Stimulated activated CD8-positive, alpha-beta memory T cell treated with anti-CD3 and anti-CD28 coated beads, Interleukin-4, amount 100 ng/mL, for 4 hours (primary cell): ENCODE results near the gene SEPTIN12.

Source experiments
- DNase-seq, 2 donors: peaks; one replicate each; pipeline ENCODE4 v3.0.0-alpha.2; 2020; ENCODE audit warnings: low read depth in 2 of 2, low spot score in 1 of 2

SEPTIN12 gene, protein sequence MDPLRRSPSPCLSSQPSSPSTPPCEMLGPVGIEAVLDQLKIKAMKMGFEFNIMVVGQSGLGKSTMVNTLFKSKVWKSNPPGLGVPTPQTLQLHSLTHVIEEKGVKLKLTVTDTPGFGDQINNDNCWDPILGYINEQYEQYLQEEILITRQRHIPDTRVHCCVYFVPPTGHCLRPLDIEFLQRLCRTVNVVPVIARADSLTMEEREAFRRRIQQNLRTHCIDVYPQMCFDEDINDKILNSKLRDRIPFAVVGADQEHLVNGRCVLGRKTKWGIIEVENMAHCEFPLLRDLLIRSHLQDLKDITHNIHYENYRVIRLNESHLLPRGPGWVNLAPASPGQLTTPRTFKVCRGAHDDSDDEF

DNA sequence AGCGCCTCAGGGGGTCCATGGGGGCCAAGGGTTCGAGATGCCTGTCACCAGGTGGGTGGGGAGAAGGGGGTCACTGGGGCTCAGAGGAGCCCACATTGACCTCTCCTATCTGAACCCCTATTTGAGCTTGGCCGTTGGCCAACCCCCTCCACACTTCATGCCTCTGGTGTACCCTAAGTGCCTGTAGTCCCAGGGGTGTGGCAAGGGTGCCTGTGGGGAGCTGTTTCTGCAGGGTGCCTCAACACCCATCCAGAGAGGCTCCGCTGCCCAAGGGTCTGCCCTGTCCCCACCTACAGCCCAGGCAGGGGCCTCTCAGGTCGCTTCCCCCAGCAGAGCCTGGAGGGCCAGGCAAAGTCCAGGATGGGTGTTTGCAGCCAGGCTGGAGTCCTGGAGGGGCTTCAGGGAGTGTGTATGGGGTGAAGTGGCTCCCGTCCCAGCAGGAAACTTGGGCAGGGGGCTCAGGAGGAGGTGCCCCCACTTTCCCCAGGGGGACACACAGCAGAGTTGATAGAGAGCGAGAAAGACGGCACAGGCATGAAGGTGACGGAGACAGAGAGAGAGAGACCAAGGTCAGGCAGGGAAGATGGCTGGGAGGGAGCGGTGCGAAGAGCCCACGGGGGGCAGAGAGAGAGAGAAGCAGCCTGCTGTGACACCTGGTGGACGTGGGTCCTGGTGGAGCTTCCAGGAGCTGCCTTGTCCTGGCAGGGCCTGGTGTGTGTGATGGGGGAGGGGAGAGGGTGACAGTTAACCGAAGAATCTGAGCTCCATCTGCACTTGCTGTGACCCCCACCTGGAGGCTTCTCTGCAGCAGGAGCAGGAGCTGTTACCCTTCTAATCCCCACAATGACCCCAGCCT is at the start of gene SEPTIN12:
Gene SEPTIN12, minus strand, starts transcription at position 719 of the 856 bp plus-strand sequence. Its CDS starts 700 bp downstream, at position 19.
- no peak for DNase-seq

DNA sequence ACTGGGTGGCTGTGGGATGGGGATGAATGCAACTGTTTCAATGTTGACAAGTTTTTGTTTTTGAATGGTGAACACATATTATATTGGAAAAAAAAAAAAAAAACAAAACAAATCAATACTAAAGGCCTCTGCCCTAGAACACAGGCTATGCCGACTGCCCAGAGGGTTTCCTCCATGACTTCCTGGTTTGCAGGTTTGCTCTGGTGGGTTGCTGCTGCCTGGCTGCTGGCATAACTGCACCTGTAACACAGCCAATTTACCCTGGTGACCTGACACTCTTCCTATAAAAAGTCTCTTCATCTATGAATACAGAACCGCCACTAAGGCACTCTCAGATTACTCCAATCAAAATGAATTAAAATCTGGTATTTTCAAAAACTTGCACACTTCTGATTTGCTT is 48.6 kb upstream of the SEPTIN12 start:
- no peak for DNase-seq

DNA sequence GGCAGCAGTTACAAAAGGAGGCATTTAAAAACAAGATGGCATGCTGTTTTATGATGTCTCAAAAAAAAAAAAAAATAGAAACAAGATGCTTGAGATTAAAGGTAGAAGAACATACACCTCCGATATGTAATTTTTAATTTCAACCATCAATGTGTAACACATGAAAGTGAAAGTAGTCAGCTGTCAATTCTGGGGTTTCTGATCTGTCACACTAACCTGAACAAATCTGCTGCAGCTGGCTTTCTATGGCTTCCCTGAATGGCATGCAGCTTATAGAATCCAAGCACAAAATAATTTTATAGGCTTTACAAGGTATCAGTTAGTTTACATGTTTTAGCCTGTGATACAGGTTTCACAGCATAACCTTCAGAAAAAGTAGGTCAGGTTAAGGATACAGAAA is 45.4 kb upstream of the SEPTIN12 start:
- no peak for DNase-seq

DNA sequence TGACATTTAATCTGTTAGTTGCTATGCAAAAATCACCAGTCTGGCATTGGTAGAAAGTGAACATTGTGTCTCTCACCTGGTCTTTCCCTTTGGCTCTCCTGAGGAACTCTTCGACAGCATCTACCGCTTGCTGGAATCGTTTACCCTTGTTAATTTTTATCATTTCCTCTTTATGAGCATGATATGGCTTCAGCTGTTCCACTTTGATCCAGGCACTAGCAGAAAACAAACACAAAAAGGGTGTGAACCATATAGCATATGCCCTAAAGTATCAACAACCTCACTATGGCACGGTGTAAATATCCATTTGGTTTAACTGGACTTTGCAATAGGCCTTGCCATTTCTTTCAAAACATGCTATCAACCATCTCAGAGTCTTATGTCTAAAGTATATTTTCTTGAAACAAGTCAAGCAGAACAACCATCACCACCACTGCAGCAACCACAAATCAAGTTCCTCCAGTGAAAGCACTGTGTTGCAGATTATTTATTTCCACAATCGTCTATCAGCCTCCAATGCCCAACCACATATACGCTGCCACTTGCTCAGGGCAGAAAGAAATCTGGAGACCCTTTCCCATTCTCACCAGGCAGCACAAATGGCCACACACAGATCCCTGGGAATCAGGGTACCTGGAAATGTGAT is 44.7 kb upstream of the SEPTIN12 start:
- no peak for DNase-seq

DNA sequence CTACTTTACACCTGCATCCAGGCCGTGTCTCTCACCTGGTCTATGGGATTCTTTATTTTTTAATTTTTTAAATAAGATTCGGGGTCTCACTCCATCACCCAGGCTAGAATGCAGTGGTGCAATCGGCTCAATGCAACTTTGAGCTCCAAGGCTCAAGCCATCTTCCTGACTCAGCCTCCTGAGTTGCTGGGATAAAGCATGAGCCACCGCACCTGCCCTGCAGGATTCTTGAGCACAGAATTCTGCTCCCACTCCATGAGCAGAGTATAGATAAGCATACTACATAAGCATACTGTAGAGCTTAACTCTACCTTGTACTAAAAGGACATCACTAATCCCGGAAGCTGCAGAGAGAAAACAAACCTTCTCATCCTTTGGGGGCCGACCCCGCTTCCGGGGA is 43.5 kb upstream of the SEPTIN12 start:
- DNase-seq = no peak

DNA sequence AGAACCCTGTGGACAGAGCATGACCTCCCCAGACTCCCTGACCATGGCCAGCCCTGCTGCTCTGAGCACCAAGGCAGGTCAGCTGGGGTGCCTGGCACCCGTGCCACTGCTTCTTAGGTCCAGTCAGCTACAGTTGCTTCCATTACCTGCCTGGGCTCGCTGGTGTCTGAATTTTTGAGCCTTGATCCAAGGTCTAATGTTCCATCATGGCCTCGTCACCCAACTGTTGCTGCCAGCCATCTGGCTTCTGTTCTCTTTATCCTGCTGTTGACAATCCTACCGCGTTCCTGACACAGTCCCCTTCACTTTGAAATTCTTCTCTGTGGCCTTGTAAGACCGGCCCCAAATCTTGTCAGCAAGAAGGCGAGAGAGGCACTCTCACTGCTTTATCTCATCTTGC is 42.3 kb upstream of the SEPTIN12 start:
- DNase-seq = no peak

DNA sequence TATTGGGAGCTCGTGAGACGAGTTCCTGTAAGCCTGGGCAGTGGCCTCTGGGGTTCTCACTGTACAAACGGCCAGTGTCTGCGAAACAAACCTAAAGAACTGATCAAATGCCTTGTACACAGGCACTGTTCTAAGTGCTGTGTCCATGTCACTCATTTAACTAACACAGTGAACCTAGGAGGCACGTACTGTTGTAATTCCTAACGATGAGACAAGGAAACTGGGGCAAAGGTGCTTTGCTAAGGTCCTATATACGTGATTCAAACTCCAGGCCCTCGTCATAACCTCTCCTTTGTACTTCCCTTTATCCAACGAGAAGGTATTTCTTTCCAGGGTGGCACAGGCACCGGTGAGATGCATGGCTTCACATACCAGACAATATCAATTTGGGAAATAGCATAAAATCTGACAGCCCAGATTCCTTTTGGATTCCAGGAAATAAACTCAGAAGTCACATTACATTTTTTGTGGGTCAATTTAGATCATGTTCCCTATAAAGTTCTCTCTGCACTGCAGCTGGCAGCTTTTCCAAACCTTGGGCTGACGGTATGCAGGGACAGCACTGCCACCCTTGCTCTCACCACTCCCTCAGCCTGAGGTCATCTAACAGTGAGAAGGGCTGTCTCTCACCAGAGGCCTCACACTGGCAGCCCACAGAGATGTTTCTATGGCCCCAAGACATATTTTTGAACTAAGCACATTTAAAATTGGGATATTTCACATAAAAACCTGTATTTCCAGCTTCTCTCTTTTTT is 40.6 kb upstream of the SEPTIN12 start:
- DNase-seq = no peak

DNA sequence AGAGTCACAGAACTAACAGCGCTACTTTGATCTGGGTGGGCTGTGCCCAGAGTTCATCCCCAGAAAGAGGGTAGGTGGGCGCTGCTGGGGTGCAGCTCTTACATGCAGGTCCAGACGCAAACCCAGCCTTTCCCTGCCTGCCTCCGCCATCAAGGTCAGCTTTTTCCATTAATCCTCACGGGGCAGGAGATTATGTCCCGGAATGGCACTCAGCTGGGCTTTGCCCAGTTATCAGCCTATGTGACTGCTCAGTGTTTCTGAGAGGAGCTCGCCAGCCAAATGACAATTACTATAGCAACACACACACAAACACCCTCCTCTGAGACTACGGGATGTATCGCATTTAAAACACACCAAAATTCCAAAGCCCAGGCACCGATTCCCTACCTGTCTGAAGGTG is 38.8 kb upstream of the SEPTIN12 start:
- DNase-seq = no peak

DNA sequence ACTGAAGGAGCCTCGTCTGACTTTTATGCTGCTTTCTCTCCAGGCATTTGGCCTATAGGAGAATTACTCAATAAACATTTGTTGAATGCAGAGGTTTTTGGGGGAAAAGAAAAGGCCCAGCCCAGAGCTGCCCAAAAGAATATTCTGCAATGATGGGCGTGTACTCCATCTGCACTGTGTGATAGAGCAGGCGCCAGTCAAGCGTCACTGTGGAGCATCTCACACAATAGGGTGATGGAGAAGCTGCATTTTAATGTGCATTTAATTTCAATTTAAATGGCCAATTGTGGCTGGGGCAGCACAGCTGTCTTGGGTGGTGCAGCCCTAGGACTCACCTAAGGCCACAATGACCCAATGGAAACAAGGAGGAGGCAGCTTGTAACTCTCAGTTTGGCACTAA is 38.4 kb upstream of the SEPTIN12 start:
- no peak for DNase-seq

DNA sequence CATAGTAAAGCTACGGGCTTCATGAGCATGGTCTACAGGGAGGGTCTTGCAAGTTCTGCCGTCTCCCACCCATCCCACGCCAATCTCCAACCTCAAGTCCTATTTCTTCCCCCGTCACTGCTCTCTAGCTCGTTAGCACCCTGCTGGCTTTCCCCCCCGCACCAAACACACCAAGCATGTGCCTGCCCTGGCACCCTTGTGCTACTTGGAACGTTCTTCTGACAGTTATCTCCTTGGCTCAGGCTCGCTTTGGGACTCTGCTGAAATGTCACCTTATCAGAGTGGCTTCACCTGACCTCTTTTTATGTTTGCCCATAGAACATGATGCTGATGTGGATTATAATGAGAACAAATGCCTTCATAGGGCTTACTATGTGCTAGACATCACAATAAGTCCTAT is 37.1 kb upstream of the SEPTIN12 start:
- DNase-seq = no peak

DNA sequence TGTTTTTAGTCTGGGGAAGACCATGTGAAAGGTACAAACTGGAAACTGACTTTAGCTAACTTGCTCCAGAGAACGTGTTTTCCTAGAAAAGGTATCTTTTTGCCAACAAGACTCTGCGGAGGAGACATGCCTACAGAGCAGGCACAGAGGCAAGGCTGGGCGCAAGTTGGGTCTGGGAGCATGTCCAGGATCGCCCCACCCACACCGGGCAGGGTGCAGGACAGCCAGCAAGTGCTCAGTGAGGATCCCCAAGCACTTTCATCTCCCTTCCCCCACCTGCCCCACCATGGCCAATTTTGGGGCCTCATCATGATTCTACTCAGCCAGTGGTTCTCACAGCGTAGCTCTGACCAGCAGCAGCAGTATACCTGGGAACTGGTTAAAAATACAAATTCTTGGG is 32.5 kb upstream of the SEPTIN12 start:
- no peak for DNase-seq

DNA sequence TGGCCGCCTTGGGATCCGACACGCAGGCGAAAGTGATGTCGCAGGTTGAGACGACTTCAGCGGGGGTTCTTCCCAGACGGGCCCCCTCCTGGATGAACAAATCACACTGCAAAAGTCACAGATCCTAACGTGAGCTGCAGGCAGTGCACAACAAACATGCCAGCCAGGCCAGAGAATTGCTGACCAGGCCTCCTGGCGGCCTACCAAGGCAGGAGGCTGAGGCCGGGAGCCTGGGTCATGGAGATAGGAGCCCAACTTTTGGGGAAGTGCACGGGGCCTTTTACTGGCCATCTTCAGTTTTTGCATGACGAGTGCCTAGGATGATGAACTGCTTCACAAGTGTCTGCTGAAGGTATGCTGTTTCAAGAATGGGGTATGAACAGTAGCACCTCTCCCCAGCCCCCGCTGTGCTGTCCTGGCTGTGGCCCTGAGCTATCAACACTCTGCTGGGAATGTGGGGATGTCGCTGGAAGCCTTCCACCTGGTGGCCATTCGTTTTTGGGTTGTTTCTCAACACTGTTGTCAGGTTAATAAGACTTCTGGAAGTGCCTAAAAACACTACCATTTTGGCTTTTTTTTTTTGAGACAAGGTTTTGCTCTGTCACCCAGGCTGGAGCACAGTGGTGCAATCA is 26.5 kb upstream of the SEPTIN12 start:
- no peak for DNase-seq

DNA sequence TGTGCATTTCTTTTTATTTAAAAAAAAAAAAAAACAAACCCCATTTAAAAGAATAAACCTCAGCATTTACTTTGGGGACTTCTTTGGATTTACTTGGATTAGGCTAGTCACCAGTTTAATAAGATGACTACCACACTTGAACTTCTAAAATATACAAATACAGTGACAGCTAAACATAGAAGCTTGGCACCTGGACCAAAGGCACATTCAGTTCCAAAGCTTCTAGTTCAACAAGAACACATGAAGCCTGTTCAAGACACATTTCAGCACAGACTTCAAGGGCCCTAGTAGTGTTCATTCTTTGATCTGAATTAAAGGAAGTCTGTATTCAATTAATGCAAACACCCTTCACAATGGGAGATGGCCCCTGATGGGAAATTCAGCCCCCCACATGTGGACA is 25.9 kb upstream of the SEPTIN12 start:
- no peak for DNase-seq

DNA sequence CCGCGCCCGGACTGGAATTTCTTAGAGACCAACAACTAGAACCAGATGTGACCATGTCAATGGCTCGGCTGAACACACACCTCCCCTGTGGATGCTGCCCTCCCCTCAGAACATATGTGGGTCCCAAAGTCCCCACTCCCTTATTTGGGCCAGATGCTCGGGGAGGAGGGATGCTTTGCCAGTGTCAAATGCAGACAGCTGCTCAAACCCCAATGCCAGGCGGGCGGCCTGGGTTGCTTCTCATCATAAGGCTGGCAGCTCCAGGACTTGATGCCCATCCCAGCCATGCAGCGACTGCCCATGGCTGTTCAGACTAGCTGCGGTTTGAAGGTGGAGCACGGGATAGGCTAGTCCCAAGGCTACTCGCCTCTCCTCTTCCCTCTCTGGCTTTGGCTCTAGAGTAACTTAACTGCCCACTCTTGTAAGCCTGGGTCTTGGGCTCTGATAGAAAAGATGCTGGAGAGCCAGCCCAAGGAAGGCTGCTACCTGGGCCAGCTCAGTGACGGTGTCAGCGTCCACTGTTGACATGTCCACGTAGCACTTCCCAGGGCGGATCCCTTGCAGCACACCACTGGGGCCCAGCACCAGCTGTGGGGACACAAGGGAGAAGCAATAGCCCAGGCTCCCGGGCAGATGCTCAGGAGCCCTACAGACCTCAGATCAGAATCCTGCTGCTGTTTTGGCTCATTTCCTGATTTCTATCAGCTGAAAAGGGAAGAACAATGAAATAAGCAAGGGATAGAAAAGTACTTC is 25.3 kb upstream of the SEPTIN12 start:
- DNase-seq = no peak

DNA sequence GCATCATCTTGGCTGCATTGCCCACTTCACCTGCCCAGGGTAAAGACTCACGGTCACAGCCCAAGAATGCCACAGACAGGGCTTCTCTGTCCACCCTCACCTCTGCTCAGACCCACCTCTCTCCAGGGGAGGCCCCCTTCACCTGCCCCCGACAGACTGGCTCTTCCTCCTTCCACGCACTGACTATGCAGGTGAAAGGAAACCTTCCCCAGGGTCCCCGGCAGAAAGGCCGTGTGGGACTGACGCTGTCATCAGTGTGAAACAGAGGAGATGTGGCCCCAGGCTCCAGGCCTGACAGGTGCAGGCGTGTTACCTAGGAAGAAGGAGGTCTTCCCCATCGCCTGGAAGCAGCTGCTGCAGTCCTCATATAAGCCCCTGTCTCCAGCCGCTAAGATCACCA is 23.6 kb upstream of the SEPTIN12 start:
- no peak for DNase-seq

DNA sequence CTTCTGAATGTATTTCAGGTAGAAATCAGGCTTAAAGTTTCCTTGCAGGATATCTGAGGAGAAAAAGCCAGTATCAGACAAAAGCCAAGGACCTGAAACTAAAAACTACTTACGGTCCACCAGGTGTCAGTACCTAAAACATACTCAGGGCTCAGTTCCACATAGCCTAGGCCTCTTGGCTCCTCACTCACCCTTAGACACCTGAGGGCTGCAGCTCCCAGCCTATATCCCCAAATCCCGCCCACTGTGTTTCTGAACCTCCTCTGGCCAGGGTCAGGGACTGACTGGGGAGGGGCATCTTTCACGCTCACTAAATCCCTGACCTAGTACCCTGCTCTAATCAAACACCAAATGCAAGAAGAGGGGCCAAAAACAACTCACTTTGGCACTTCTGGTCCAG is 23.1 kb upstream of the SEPTIN12 start:
- DNase-seq = no peak

DNA sequence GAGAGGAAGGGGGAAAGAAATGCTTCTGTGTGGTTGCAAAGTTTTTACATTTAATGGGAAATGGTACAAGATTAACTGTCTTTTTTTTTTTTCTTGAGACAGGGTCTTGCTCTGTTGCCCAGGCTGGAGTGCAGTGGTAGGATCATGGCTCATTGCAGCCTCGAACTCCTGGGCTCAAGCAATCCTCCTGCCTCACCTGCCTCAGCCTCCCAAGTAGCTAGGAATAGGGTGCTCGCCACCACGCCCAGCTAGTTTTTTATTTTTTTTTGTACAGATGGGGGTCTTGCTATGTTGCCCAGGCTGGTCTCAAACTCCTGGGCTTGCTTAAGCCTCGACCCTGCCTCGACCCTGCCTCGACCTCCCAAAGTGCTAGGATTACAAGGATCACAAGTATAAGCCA is 18.1 kb upstream of the SEPTIN12 start:
- DNase-seq = no peak

DNA sequence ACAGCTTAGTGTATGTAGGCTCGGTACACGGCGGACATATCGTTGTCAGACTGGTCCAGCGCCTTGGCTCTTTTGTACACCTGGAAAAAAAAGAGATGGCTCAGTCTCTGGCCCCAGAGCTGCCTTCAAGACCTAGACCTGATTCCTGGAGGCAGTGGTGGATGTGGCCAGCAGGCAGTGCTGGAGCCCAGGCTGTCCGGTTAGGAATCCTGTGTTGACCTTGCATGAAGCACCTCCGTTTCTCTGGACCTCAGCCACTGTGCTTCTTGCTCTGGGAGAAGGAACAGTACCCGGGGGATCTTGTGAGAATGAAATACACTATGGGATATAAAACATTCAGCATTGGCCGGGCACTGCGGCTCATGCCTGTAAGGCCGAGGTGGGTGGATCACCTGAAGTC is 17.1 kb upstream of the SEPTIN12 start:
- no peak for DNase-seq

DNA sequence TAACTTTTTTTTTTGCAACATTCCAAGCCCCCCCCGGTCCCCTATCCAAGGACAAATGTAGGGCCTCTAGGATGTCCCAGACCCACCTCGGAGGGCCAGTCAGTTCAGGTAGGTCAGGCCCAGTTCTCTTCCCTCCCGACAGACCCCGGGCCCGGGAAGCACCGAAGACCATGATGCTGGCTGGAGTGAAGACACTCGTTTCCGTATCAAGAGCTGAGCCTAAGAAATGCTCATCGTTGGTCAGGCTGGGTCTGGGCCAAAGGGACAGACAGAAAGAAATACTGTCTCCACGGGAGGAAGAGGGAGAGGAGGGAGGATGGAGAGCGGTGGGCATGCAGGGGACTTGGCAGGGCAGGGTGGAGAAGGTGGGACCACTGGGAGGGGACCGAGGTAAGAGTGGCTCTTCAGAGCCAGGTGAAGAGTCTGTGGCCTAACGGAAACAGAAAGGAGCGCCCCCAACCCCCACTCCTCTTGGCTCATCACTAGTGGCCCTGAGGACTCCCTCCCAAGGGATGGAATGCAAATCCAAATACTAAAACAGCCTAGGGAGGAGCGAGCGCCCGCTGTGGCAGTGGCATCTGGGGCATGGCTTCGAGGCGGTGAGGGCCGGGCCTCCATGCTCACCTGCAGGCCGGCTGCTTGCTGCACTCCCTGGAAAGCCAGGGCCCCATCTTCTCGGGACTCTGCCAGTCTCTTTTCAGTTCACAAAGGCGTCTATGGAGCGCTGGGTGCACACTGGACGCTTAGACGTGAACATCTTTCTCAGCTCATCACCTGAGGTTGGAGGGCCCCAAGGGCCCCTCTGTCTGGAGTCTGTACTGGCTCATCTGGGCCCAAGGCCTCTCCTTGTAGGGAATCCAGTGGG is 16.0 kb upstream of the SEPTIN12 start:
- no peak for DNase-seq
